Measurements from ENCODE around the gene SH3PXD2B. TPM values are rescaled to one million over a fixed set of nuclear protein-coding genes. Genes with fewer than 3 reads are reported as not detected.

Gene SH3PXD2B
- total RNA-seq, 1 experiment from 2014 or later: 64.1 TPM

DNA sequence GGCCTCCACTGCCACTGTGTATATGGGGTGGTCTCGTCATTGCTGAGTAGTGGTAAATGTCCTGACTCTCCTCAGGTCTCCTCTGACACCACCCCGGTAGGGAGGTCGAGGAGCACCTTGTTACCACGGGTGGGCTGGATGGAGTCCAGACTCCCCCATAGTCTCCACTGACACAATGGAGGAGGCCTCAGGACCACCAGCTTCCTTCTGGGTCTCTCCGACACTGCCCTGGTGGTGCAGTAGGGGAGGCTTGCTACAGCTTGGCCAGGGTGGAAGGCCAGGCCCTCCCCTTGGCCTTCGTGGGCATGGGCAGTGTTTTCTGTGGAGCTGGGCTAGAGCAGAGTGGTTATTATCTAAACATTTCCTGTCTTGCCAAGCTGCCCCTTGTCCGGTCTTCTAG lies 15.4 kb upstream of the SH3PXD2B start (continued):
- TF ChIP-seq, protein P1, sequence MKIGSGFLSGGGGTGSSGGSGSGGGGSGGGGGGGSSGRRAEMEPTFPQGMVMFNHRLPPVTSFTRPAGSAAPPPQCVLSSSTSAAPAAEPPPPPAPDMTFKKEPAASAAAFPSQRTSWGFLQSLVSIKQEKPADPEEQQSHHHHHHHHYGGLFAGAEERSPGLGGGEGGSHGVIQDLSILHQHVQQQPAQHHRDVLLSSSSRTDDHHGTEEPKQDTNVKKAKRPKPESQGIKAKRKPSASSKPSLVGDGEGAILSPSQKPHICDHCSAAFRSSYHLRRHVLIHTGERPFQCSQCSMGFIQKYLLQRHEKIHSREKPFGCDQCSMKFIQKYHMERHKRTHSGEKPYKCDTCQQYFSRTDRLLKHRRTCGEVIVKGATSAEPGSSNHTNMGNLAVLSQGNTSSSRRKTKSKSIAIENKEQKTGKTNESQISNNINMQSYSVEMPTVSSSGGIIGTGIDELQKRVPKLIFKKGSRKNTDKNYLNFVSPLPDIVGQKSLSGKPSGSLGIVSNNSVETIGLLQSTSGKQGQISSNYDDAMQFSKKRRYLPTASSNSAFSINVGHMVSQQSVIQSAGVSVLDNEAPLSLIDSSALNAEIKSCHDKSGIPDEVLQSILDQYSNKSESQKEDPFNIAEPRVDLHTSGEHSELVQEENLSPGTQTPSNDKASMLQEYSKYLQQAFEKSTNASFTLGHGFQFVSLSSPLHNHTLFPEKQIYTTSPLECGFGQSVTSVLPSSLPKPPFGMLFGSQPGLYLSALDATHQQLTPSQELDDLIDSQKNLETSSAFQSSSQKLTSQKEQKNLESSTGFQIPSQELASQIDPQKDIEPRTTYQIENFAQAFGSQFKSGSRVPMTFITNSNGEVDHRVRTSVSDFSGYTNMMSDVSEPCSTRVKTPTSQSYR (CRISPR knock-in tag; IDR thresholded peaks at IDR 0.05): no peak
- no peak for TF ChIP-seq JAZF1 (CRISPR knock-in tag; IDR thresholded peaks at IDR 0.05)
- TF ChIP-seq, protein P2, sequence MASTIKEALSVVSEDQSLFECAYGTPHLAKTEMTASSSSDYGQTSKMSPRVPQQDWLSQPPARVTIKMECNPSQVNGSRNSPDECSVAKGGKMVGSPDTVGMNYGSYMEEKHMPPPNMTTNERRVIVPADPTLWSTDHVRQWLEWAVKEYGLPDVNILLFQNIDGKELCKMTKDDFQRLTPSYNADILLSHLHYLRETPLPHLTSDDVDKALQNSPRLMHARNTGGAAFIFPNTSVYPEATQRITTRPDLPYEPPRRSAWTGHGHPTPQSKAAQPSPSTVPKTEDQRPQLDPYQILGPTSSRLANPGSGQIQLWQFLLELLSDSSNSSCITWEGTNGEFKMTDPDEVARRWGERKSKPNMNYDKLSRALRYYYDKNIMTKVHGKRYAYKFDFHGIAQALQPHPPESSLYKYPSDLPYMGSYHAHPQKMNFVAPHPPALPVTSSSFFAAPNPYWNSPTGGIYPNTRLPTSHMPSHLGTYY (CRISPR knock-in tag; IDR thresholded peaks at IDR 0.05): no peak

DNA sequence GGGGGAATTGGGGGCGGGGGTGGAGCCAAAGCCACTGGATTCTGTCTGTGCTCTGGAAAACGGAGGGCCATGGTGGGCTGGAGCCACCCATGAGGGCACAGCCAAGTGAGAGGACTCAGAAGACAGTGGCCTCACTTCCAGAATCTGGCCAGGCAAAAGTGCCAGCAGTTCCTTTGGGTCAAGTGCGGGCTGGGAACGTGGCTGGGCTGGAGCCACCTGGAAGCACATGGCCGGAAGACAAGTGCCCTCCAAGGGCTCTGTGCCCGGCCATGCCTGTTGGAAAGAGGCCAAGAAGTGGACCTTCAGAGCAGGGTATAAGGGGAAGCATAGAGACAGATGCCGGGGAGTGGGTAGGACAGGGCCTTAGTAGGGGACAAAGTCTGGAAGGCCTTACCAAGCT lies 11.7 kb upstream of the SH3PXD2B start:
- CTCF ChIA-PET: no interaction called here
- H3K27ac Mint-ChIP-seq: no peak overlapping the region
- H3K9me3 Mint-ChIP-seq: peaks cover 20% of the 10 kb centered on the region
- H3K36me3 Mint-ChIP-seq: peaks cover 2% of the 10 kb centered on the region; the same call in 1 of the 2 replicates
- TF ChIP-seq ETV6 (CRISPR knock-in tag; IDR thresholded peaks at IDR 0.05): no peak
- no peak for TF ChIP-seq ZNF232 (CRISPR knock-in tag; IDR thresholded peaks at IDR 0.05)
- TF ChIP-seq, protein P3, sequence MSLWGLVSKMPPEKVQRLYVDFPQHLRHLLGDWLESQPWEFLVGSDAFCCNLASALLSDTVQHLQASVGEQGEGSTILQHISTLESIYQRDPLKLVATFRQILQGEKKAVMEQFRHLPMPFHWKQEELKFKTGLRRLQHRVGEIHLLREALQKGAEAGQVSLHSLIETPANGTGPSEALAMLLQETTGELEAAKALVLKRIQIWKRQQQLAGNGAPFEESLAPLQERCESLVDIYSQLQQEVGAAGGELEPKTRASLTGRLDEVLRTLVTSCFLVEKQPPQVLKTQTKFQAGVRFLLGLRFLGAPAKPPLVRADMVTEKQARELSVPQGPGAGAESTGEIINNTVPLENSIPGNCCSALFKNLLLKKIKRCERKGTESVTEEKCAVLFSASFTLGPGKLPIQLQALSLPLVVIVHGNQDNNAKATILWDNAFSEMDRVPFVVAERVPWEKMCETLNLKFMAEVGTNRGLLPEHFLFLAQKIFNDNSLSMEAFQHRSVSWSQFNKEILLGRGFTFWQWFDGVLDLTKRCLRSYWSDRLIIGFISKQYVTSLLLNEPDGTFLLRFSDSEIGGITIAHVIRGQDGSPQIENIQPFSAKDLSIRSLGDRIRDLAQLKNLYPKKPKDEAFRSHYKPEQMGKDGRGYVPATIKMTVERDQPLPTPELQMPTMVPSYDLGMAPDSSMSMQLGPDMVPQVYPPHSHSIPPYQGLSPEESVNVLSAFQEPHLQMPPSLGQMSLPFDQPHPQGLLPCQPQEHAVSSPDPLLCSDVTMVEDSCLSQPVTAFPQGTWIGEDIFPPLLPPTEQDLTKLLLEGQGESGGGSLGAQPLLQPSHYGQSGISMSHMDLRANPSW (CRISPR knock-in tag; conservative IDR thresholded peaks at IDR 0.05; ENCODE audit: low read depth): no peak
- TF ChIP-seq CREM (CRISPR knock-in tag; IDR thresholded peaks at IDR 0.05): no peak
- TF ChIP-seq, protein P4, sequence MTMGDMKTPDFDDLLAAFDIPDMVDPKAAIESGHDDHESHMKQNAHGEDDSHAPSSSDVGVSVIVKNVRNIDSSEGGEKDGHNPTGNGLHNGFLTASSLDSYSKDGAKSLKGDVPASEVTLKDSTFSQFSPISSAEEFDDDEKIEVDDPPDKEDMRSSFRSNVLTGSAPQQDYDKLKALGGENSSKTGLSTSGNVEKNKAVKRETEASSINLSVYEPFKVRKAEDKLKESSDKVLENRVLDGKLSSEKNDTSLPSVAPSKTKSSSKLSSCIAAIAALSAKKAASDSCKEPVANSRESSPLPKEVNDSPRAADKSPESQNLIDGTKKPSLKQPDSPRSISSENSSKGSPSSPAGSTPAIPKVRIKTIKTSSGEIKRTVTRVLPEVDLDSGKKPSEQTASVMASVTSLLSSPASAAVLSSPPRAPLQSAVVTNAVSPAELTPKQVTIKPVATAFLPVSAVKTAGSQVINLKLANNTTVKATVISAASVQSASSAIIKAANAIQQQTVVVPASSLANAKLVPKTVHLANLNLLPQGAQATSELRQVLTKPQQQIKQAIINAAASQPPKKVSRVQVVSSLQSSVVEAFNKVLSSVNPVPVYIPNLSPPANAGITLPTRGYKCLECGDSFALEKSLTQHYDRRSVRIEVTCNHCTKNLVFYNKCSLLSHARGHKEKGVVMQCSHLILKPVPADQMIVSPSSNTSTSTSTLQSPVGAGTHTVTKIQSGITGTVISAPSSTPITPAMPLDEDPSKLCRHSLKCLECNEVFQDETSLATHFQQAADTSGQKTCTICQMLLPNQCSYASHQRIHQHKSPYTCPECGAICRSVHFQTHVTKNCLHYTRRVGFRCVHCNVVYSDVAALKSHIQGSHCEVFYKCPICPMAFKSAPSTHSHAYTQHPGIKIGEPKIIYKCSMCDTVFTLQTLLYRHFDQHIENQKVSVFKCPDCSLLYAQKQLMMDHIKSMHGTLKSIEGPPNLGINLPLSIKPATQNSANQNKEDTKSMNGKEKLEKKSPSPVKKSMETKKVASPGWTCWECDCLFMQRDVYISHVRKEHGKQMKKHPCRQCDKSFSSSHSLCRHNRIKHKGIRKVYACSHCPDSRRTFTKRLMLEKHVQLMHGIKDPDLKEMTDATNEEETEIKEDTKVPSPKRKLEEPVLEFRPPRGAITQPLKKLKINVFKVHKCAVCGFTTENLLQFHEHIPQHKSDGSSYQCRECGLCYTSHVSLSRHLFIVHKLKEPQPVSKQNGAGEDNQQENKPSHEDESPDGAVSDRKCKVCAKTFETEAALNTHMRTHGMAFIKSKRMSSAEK (CRISPR knock-in tag; IDR thresholded peaks at IDR 0.05; ENCODE audit: borderline replicate concordance): no peak
- TF ChIP-seq, protein P5, sequence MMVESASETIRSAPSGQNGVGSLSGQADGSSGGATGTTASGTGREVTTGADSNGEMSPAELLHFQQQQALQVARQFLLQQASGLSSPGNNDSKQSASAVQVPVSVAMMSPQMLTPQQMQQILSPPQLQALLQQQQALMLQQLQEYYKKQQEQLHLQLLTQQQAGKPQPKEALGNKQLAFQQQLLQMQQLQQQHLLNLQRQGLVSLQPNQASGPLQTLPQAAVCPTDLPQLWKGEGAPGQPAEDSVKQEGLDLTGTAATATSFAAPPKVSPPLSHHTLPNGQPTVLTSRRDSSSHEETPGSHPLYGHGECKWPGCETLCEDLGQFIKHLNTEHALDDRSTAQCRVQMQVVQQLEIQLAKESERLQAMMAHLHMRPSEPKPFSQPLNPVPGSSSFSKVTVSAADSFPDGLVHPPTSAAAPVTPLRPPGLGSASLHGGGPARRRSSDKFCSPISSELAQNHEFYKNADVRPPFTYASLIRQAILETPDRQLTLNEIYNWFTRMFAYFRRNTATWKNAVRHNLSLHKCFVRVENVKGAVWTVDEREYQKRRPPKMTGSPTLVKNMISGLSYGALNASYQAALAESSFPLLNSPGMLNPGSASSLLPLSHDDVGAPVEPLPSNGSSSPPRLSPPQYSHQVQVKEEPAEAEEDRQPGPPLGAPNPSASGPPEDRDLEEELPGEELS (CRISPR knock-in tag; IDR thresholded peaks at IDR 0.05): no peak
- H3K4me3 Mint-ChIP-seq: no peak overlapping the region
- ATAC-seq: no peak
- POLR2A ChIA-PET: no interaction called here
- peaks cover 11% of the 10 kb centered on the region for H3K4me1 Mint-ChIP-seq
- H3K27me3 Mint-ChIP-seq (ENCODE audit: low read depth): peaks cover 50% of the 10 kb centered on the region
- DNase-seq (ENCODE audit: low spot score): no peak

DNA sequence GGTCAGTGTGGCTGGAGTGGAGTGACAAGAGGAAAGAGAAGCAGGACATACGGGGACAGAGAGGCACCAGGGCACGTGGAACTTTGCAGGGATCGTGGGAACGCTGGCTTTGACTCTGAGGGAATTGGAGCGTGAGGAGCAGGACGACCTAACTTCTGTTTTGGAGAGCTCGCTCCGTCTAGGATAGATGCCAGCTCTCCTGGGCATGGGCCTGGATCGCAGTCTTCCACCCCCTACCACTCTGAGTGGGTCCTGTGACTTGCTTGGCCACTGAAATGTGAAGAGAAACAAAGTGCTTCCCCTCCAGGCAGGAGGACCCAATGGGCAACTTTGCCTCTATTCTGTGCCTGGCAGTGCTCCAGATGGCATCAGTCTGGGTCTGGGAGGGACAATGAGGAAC lies 8.7 kb upstream of the SH3PXD2B start:
- peaks cover 15% of the 10 kb centered on the region for H3K9me3 Mint-ChIP-seq

More for the DNA sequence above, 8.7 kb upstream of the SH3PXD2B start:
- DNase-seq (ENCODE audit: low spot score): no peak
- H3K4me3 Mint-ChIP-seq: no peak overlapping the region
- H3K36me3 Mint-ChIP-seq: peaks cover 2% of the 10 kb centered on the region; the same call in 1 of the 2 replicates
- peaks cover 51% of the 10 kb centered on the region for H3K27me3 Mint-ChIP-seq (ENCODE audit: low read depth)
- CTCF ChIA-PET: interaction anchor here (1.1 kb wide), 1 partner anchor 237 kb away, joined by 3 read pairs; no protein-coding TSS in a partner anchor
- POLR2A ChIA-PET: no interaction called here
- TF ChIP-seq TCF7 (CRISPR knock-in tag; IDR thresholded peaks at IDR 0.05; ENCODE audit: low read depth) (no peak), NR1H2 (CRISPR knock-in tag; IDR thresholded peaks at IDR 0.05) (no peak), PRRX2 (CRISPR knock-in tag; IDR thresholded peaks at IDR 0.05) (no peak), ZNF232 (CRISPR knock-in tag; IDR thresholded peaks at IDR 0.05) (no peak)
- TF ChIP-seq, protein P6, sequence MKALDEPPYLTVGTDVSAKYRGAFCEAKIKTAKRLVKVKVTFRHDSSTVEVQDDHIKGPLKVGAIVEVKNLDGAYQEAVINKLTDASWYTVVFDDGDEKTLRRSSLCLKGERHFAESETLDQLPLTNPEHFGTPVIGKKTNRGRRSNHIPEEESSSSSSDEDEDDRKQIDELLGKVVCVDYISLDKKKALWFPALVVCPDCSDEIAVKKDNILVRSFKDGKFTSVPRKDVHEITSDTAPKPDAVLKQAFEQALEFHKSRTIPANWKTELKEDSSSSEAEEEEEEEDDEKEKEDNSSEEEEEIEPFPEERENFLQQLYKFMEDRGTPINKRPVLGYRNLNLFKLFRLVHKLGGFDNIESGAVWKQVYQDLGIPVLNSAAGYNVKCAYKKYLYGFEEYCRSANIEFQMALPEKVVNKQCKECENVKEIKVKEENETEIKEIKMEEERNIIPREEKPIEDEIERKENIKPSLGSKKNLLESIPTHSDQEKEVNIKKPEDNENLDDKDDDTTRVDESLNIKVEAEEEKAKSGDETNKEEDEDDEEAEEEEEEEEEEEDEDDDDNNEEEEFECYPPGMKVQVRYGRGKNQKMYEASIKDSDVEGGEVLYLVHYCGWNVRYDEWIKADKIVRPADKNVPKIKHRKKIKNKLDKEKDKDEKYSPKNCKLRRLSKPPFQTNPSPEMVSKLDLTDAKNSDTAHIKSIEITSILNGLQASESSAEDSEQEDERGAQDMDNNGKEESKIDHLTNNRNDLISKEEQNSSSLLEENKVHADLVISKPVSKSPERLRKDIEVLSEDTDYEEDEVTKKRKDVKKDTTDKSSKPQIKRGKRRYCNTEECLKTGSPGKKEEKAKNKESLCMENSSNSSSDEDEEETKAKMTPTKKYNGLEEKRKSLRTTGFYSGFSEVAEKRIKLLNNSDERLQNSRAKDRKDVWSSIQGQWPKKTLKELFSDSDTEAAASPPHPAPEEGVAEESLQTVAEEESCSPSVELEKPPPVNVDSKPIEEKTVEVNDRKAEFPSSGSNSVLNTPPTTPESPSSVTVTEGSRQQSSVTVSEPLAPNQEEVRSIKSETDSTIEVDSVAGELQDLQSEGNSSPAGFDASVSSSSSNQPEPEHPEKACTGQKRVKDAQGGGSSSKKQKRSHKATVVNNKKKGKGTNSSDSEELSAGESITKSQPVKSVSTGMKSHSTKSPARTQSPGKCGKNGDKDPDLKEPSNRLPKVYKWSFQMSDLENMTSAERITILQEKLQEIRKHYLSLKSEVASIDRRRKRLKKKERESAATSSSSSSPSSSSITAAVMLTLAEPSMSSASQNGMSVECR (CRISPR knock-in tag; IDR thresholded peaks at IDR 0.05; ENCODE audit: borderline replicate concordance): no peak
- ATAC-seq: no peak
- H3K27ac Mint-ChIP-seq: no peak overlapping the region
- peaks cover 18% of the 10 kb centered on the region for H3K4me1 Mint-ChIP-seq
